Vagina (tissue), 2 donors: Measurements from ENCODE around the gene ABCC8. TPM values are rescaled to one million over a fixed set of nuclear protein-coding genes. Genes with fewer than 3 reads are reported as not detected.
A peak's percentile ranks its signal among the peaks of the same experiment; 100 is the strongest.

Experiments
- DNase-seq, 2 donors: peaks; one replicate each; pipeline ENCODE4 v3.0.0-alpha.2; 2017; ENCODE audit errors: extremely low spot score in 2 of 2
- H3K27ac ChIP-seq: fragments of 200-600 bp; sonication (generic); one replicate; pipeline ENCODE4 v1.5.1; 2019
- H3K27me3 ChIP-seq: fragments of 200-600 bp; sonication (generic); one replicate; pipeline ENCODE4 v1.5.1; 2019
- H3K36me3 ChIP-seq, 2 donors: fragments of 200-600 bp; sonication (generic); one replicate each; pipeline ENCODE4 v1.5.1; 2017 to 2019
- H3K4me1 ChIP-seq: fragments of 200-600 bp; sonication (generic); one replicate; pipeline ENCODE4 v1.5.1; 2019
- H3K4me3 ChIP-seq, 2 donors: fragments of 200-600 bp; sonication (generic); 1 replicate in 1 of 2; 2 replicates in 1 of 2; pipeline ENCODE4 v1.5.1; 2016 to 2019
- H3K9me3 ChIP-seq: fragments of 200-600 bp; sonication (generic); one replicate; pipeline ENCODE4 v1.5.1; 2019
- POLR2A ChIP-seq, 2 donors: fragments of 450-650 bp; IDR thresholded peaks; one replicate each; pipeline ENCODE4 v1.6.1; 2017; ENCODE audit warnings: antibody characterized with exemption in 2 of 2, mild to moderate bottlenecking in 2 of 2, moderate library complexity in 2 of 2
- POLR2AphosphoS5 ChIP-seq, 2 donors: sonication (generic); formaldehyde crosslinking; IDR thresholded peaks; one replicate each; pipeline ENCODE4 v1.9.0; 2017; ENCODE audit warnings: antibody characterized with exemption in 2 of 2, mild to moderate bottlenecking in 2 of 2, low read depth in 1 of 2; ENCODE audit not compliant: insufficient read depth in 1 of 2
- intact Hi-C: fragments of 100-400 bp; cut with DNase I; formaldehyde crosslinking; loops from one replicate; pipeline ENCODE4 v1.15.1; 2023
- total RNA-seq: library from RNA; depleted of rRNA; stranded (reverse); fragments of >200 nt; gene quantifications from one replicate; pipeline ENCODE4 v1.2.3, GENCODE V29; 2016
- TF ChIP-seq, protein P1 (sequence below), 3 experiments: fragments of 450-650 bp in 2 of 3; fragments of 200-600 bp in 1 of 3; sonication (generic) in 1 of 3; IDR thresholded peaks; one replicate each; pipeline ENCODE4 v1.5.1; 2017 to 2019; ENCODE audit warnings: antibody characterized with exemption in 3 of 3, mild to moderate bottlenecking in 2 of 3, moderate library complexity in 2 of 3

The ABCC8 gene
- total RNA-seq, 1 donor from 2014 or later, result 13.0 TPM

DNA sequence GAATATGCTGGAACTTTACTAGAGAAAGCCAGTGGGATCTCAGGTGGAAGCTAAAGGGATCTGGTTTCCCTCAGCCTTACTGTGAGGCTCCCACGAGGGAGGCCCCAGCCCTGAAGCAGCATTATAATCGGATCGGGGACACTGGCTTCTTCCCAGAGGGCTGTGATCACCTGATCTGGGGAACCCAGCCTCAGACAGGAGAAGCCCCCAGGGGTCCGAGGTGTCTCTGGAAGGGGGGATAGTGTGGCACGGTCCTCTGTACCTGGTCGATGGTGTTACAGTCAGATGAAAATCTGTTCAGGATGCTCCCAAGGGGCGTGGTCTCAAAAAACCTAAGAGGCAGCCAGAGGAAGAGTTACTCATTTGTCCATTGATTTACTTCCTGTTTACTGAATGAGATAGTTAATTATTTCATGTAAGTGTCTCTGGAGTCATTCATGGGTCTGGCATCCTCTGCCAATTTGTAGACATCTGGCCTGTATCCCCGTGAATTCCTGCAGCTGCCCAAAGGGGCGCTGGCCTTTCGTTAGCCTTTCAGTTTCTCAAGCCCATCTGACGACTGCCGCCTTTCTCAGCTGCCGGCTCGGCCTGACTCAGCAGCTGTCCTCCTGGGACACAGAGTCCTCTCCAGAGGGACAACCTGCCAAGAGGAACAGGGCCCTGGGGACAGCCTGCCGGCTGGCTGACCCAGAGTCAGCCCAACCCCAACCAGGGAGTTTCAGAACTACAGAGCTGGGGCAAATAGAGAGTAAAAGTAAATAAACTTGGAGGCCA, 71.2 kb downstream of the ABCC8 start:
- intact Hi-C loops, result no loop called here
- H3K4me1 ChIP-seq, result peaks cover 19% of the 10 kb centered on the region
- H3K27ac ChIP-seq, result peak overlapping the region; percentile 61
- H3K36me3 ChIP-seq, result no peaks in the 10 kb centered on the region
- no peak for DNase-seq
- H3K27me3 ChIP-seq, result no peaks in the 10 kb centered on the region
- TF ChIP-seq POLR2AphosphoS5 (IDR thresholded peaks at IDR 0.05; ENCODE audit: insufficient read depth in 1 of 2, low read depth in 1 of 2) (peak in 1 of 2 donors; percentile 73), POLR2A (IDR thresholded peaks at IDR 0.05) (no peak)
- no peaks in the 10 kb centered on the region for H3K9me3 ChIP-seq
- no peak overlapping the region for H3K4me3 ChIP-seq

DNA sequence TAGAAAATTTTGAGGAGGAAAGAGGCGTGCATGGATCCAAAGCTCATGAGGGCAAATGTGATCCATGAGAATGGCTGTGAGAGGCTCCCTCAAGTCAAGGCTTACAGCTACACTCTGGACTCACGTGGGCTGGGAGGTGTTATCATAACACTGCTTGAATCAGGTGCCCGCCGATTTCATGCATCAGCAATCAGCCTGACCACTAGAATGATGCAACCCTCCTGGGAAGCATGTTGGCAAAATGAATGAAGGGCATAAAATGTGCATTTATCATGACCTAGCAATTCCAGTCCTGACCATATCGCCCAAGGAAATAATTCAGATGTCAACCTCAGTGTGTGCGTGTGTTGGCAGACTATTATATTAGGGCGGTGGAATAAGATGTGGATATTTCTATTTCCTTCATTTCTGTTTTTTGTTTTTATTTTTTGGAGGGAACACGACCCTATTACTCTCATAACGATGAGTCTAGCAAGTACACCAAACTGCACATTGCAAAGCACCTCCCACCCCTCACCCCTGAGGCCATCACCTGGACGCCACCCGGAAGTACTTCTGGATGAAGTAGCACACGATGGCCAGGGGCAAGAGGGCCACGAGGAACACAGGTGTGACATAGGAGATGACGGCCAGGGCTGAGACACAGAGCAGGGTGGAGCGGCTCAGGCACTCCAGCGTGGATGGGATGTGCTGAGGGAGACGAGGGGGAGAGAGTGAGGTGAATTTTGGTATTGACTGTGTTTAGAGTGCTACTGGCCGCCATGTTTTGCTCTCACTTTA, 72.5 kb downstream of the ABCC8 start:
- Histone ChIP-seq H3K27me3 (no peaks in the 10 kb centered on the region), H3K27ac (peak overlapping the region; percentile 61), H3K4me3 (no peak overlapping the region), H3K36me3 (no peaks in the 10 kb centered on the region), H3K4me1 (peaks cover 19% of the 10 kb centered on the region), H3K9me3 (no peaks in the 10 kb centered on the region)
- TF ChIP-seq POLR2A (IDR thresholded peaks at IDR 0.05), result no peak
- TF ChIP-seq, protein P1, sequence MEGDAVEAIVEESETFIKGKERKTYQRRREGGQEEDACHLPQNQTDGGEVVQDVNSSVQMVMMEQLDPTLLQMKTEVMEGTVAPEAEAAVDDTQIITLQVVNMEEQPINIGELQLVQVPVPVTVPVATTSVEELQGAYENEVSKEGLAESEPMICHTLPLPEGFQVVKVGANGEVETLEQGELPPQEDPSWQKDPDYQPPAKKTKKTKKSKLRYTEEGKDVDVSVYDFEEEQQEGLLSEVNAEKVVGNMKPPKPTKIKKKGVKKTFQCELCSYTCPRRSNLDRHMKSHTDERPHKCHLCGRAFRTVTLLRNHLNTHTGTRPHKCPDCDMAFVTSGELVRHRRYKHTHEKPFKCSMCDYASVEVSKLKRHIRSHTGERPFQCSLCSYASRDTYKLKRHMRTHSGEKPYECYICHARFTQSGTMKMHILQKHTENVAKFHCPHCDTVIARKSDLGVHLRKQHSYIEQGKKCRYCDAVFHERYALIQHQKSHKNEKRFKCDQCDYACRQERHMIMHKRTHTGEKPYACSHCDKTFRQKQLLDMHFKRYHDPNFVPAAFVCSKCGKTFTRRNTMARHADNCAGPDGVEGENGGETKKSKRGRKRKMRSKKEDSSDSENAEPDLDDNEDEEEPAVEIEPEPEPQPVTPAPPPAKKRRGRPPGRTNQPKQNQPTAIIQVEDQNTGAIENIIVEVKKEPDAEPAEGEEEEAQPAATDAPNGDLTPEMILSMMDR (IDR thresholded peaks at IDR 0.05), result no peak
- no peak for TF ChIP-seq POLR2AphosphoS5 (IDR thresholded peaks at IDR 0.05; ENCODE audit: insufficient read depth in 1 of 2, low read depth in 1 of 2)
- no peak for DNase-seq
- intact Hi-C loops, result no loop called here

DNA sequence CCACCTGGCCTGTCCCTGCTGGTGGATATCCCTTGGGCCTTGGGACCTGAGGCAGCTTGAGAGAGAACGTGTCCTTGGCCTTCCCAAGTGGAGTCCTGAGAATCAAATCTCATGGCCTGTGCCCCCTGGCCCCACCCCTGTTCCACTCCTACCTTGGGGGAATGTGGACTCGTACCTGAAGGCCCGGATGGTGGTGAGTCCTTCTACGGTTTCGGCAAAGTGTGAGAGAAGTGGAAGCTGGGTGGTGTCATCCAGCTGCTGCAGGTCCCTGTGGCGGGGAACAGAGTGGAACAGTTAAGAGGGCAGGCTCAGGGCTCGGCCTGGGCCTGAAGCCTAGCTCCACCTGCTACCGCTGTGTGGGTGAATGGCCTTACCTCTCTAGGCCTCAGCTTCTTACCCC, 74.2 kb downstream of the ABCC8 start:
- TF ChIP-seq, protein P1 (IDR thresholded peaks at IDR 0.05), result no peak
- no peak for TF ChIP-seq POLR2A (IDR thresholded peaks at IDR 0.05)
- intact Hi-C loops, result no loop called here
- H3K9me3 ChIP-seq, result no peaks in the 10 kb centered on the region
- DNase-seq, result no peak
- H3K4me1 ChIP-seq, result peaks cover 19% of the 10 kb centered on the region
- no peak overlapping the region for H3K27ac ChIP-seq
- H3K27me3 ChIP-seq, result no peaks in the 10 kb centered on the region
- H3K36me3 ChIP-seq, result no peaks in the 10 kb centered on the region
- no peak overlapping the region for H3K4me3 ChIP-seq

DNA sequence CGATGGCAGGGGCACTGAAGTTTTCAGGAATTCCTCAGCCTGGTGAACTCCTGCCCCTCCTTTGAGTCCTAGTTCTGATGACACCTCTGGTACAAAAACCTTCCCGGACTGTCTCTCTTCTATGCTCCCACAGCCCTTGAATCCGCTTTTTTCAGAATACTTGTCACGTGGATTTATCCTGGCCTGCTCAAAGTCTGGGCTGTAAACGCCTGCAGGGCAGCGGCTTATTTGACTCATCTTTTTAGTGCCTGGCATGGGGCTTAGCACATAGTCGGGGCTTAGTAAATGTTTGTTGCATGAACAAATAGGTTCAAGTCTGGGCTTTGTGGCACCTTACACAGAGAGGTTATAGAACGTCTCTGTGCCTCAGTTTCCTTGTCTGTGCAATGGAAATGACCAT, 74.8 kb downstream of the ABCC8 start:
- TF ChIP-seq POLR2A (IDR thresholded peaks at IDR 0.05) (no peak), POLR2AphosphoS5 (IDR thresholded peaks at IDR 0.05; ENCODE audit: insufficient read depth in 1 of 2, low read depth in 1 of 2) (no peak)
- TF ChIP-seq, protein P1 (IDR thresholded peaks at IDR 0.05), result no peak
- no peaks in the 10 kb centered on the region for H3K36me3 ChIP-seq
- intact Hi-C loops, result no loop called here
- H3K27me3 ChIP-seq, result no peaks in the 10 kb centered on the region
- no peak for DNase-seq
- no peak overlapping the region for H3K27ac ChIP-seq
- H3K4me3 ChIP-seq, result no peak overlapping the region
- H3K9me3 ChIP-seq, result no peaks in the 10 kb centered on the region
- H3K4me1 ChIP-seq, result peaks cover 17% of the 10 kb centered on the region

DNA sequence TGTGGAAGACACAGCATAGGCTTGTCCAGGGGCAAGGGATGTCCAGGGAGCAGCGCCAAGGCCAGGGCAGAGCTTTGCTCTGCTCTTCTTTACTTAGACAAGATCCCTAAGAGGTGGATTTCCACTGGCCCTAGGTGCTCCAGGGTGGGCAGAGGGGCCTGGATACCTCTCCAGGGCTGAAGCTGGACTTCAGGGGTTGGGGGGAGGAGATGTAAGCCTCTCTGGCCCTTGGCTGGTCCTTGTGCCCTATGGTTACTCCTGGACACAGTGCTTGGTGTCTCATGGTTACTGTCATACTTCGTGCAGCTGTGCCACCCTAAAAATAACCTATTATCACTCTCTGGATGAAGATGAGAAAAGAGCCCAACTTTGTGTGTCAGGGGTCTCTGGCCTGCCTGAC, 75.3 kb downstream of the ABCC8 start:
- intact Hi-C loops, result no loop called here
- Histone ChIP-seq H3K27ac (no peak overlapping the region), H3K36me3 (no peaks in the 10 kb centered on the region), H3K4me3 (no peak overlapping the region), H3K4me1 (peaks cover 12% of the 10 kb centered on the region), H3K9me3 (no peaks in the 10 kb centered on the region), H3K27me3 (no peaks in the 10 kb centered on the region)
- no peak for DNase-seq
- no peak for TF ChIP-seq POLR2AphosphoS5 (IDR thresholded peaks at IDR 0.05; ENCODE audit: insufficient read depth in 1 of 2, low read depth in 1 of 2)
- TF ChIP-seq, protein P1 (IDR thresholded peaks at IDR 0.05), result no peak
